K562 (cell line): ENCODE data around the gene TRIM31. TPM values are rescaled to one million over a fixed set of nuclear protein-coding genes. Genes with fewer than 3 reads are reported as not detected.

Experiments used
- ATAC-seq: fragments of 200-7000 bp; cut with Tn5 transposase; 3 replicates; pipeline ENCODE4 v1.9.1; 2020; ENCODE audit warnings: moderate library complexity
- BruUV-seq: library from RNA; stranded (reverse); fragments of 400-500 nt; replicated peaks from 2 replicates; lab custom pipeline; 2021; lab: Mats Ljungman, UMichigan
- CTCF ChIA-PET: fragments of 300-600 bp; formaldehyde crosslinking; extraction: SDS; loops from one replicate; lab custom pipeline; 2021; ENCODE audit warnings: low intra/inter-chr PET ratio; lab: Yijun Ruan, JAX
- POLR2A ChIA-PET: fragments of 300-600, 350-650 bp; sonication (Branson Sonifier 250); formaldehyde crosslinking; extraction: SDS; loops from one replicate; lab custom pipeline; 2021; ENCODE audit warnings: antibody characterized with exemption, inconsistent platforms; lab: Yijun Ruan, JAX
- DNase-seq, 4 experiments: peaks; one replicate each; pipeline versions ENCODE4 v3.0.0 to v3.0.0-alpha.2; 2011 to 2018; ENCODE audit warnings: low spot score in 3 of 4, mixed read lengths in 3 of 4; ENCODE audit errors: extremely low read depth in 1 of 4
- FAIRE-seq: peaks from 2 replicates; lab custom pipeline; 2011; peaks lifted over from hg19 to GRCh38; lab: Jason Lieb, UNC
- H2AFZ ChIP-seq: 2 replicates; pipeline ENCODE4 v1.6.0; 2011; ENCODE audit warnings: low read depth, low read length, control low read depth, inconsistent platforms
- H3K27ac ChIP-seq: fragments of 200-600 bp; 3 replicates; pipeline ENCODE4 v1.8.0; 2011; ENCODE audit warnings: low read depth, mild to moderate bottlenecking, control low read depth, inconsistent platforms, low read length, moderate library complexity, mixed read lengths; ENCODE audit errors: extremely low read depth
- H3K27me3 ChIP-seq, 2 experiments: fragments of 300-600 bp in 1 of 2; 2 replicates in 1 of 2; 3 replicates in 1 of 2; pipeline versions ENCODE4 v1.6.0 to v1.8.0; 2011; ENCODE audit warnings: inconsistent platforms in 2 of 2, low read length in 2 of 2, mild to moderate bottlenecking in 1 of 2, mixed read lengths in 1 of 2, moderate library complexity in 1 of 2; ENCODE audit not compliant: control insufficient read depth in 2 of 2, insufficient read depth in 2 of 2
- H3K36me3 ChIP-seq: fragments of 300-600 bp; 3 replicates; pipeline ENCODE4 v1.8.0; 2011; ENCODE audit warnings: mild to moderate bottlenecking, low read length, inconsistent platforms; ENCODE audit not compliant: control insufficient read depth, insufficient read depth
- H3K4me1 ChIP-seq, 2 experiments: fragments of 200-600 bp in 1 of 2; replicated peaks in 1 of 2; 2 replicates in 1 of 2; 3 replicates in 1 of 2; pipeline versions ENCODE4 v1.5.1 to v1.8.0; 2011; ENCODE audit warnings: inconsistent platforms in 2 of 2, low read length in 2 of 2, mild to moderate bottlenecking in 1 of 2, mixed read lengths in 1 of 2, moderate library complexity in 1 of 2; ENCODE audit not compliant: control insufficient read depth in 2 of 2, insufficient read depth in 2 of 2
- H3K4me2 ChIP-seq: 2 replicates; pipeline ENCODE4 v1.6.1; 2011; ENCODE audit warnings: low read length, control low read depth, inconsistent platforms, mixed read lengths; ENCODE audit not compliant: insufficient read depth
- H3K4me3 ChIP-seq: fragments of 200-600 bp; sonication (generic), shearing (Covaris generic); 2 replicates; pipeline ENCODE4 v1.5.1; 2016; ENCODE audit warnings: control low read depth, inconsistent platforms
- H3K79me2 ChIP-seq: fragments of 200-600 bp; 3 replicates; pipeline ENCODE4 v1.8.0; 2011; ENCODE audit warnings: low read length, inconsistent platforms; ENCODE audit not compliant: control insufficient read depth, insufficient read depth
- H3K9ac ChIP-seq, 2 experiments: 2 replicates each; pipeline versions ENCODE4 v1.6.0 to v1.6.1; 2011; ENCODE audit warnings: low read depth in 2 of 2, low read length in 2 of 2, control low read depth in 1 of 2, inconsistent platforms in 1 of 2, mild to moderate bottlenecking in 1 of 2, mixed read lengths in 1 of 2; ENCODE audit not compliant: insufficient read depth in 1 of 2
- H3K9me1 ChIP-seq: one replicate; pipeline ENCODE4 v1.6.0; 2011; ENCODE audit warnings: inconsistent platforms, mild to moderate bottlenecking, low read length, moderate library complexity; ENCODE audit not compliant: control insufficient read depth, insufficient read depth
- H3K9me3 ChIP-seq: replicated peaks from 2 replicates; pipeline ENCODE4 v1.5.1; 2011; ENCODE audit warnings: low read depth, low read length, inconsistent platforms; ENCODE audit not compliant: control insufficient read depth, insufficient read depth
- H4K20me1 ChIP-seq: replicated peaks from 2 replicates; pipeline ENCODE4 v1.6.1; 2011; ENCODE audit warnings: low read length, inconsistent platforms, mixed read lengths; ENCODE audit not compliant: control insufficient read depth, insufficient read depth
- FOXO4 ChIP-seq: fragments of 450-650 bp; formaldehyde crosslinking; IDR thresholded peaks from 2 replicates; pipeline ENCODE4 v1.4.0; 2020; ENCODE audit warnings: mild to moderate bottlenecking, moderate library complexity
- JUN ChIP-seq, 2 experiments: sonication (generic) in 1 of 2; formaldehyde crosslinking in 1 of 2; IDR thresholded peaks; 2 replicates each; pipeline versions ENCODE4 v1.6.1 to v1.8.0; 2012 to 2022; ENCODE audit warnings: borderline replicate concordance in 2 of 2, mild to moderate bottlenecking in 2 of 2, improper control_type of control experiment in 1 of 2, low read depth in 1 of 2, low read length in 1 of 2, missing genetic modification reagents in 1 of 2
- MCM3 ChIP-seq: fragments of 450-650 bp; IDR thresholded peaks from 2 replicates; pipeline ENCODE4 v1.6.1; 2016
- PRDM10 ChIP-seq: fragments of 450-650 bp; IDR thresholded peaks from 2 replicates; pipeline ENCODE4 v1.6.1; 2018; ENCODE audit not compliant: partially characterized antibody
- ZNF121 ChIP-seq: sonication (generic); formaldehyde crosslinking; conservative IDR thresholded peaks from 2 replicates; pipeline ENCODE4 v1.8.0; 2022; ENCODE audit warnings: missing genetic modification reagents
- WGBS: fragments of 100-300 bp; shearing (Covaris generic); methylation state at CpG from one replicate; pipeline ENCODE4 v1.1.6; 2016; ENCODE audit warnings: low coverage, mixed read lengths; ENCODE audit not compliant: insufficient coverage; ENCODE audit errors: missing lambda C conversion rate; 5-methylcytosine and 5-hydroxymethylcytosine counted together
- in situ Hi-C: fragments of 300-500 bp; cut with MboI; formaldehyde crosslinking; loops from 4 replicates; pipeline ENCODE4 v1.15.0; 2018; ENCODE audit warnings: inconsistent platforms, mixed read lengths
- intact Hi-C: fragments of 100-400 bp; cut with micrococcal nuclease; formaldehyde crosslinking; loops from 2 replicates; pipeline ENCODE4 v1.14.2; 2022
- polyA plus RNA-seq, 8 experiments: library from polyadenylated mRNA; depleted of rRNA in 4 of 8; stranded (reverse) in 5 of 8; unstranded in 3 of 8; fragments of >200 nt; fragmentation: Nextera tagmentation in 2 of 8; fragmentation: Illumina TruSeq in 1 of 8; extraction: Ambion mirVana in 2 of 8; extraction: Trizol in 1 of 8; gene quantifications; 2 replicates each; pipeline versions ENCODE4 v1.2.1 to v1.2.3, GENCODE V29; 2011 to 2014; ENCODE audit warnings: inconsistent platforms in 1 of 8, missing spikeins in 1 of 8
- total RNA-seq, 7 experiments: library from RNA; depleted of rRNA in 6 of 7; stranded (reverse); fragments of >200 nt in 6 of 7; fragmentation: Illumina TruSeq in 2 of 7; extraction: Trizol in 2 of 7; gene quantifications; 2 replicates each; pipeline versions ENCODE4 v1.2.1 to v1.2.3, GENCODE V29; 2011 to 2021; ENCODE audit warnings: low replicate concordance in 1 of 7

The TRIM31 gene
- total and polyA plus RNA-seq, 9 of the 15 experiments (the other 6 are each of a cell fraction or from before 2014, with no cell fraction given), result not detected

- Histone ChIP-seq H3K4me1 (peaks cover 0 to 3% of the 10 kb centered on the region in 2 experiments; a peak in 1 of 5 replicates), H3K9me1 (no peaks in the 10 kb centered on the region)
- POLR2A ChIA-PET, result interaction anchor here (0.9 to 1.2 kb wide), 3 partner anchors 9 to 16 kb away, joined by 3 read pairs; no protein-coding TSS in a partner anchor
- no TSS peak for BruUV-seq
- 0 out of 2 replicates have a peak, but pooled peaks have one; percentile 8 for TF ChIP-seq ZNF121
- TF ChIP-seq MCM3, result 0 out of 2 replicates have a peak, but pooled peaks have one; percentile 9
- TF ChIP-seq PRDM10, result peak; percentile 76
- no peak for TF ChIP-seq JUN (IDR thresholded peaks at IDR 0.05; ENCODE audit: borderline replicate concordance, low read depth, low read length)
- TF ChIP-seq JUN (CRISPR knock-in tag; IDR thresholded peaks at IDR 0.05; ENCODE audit: borderline replicate concordance), result 0 out of 2 replicates have a peak, but pooled peaks have one; percentile 35
- TF ChIP-seq FOXO4 (CRISPR knock-in tag), result no peak
- TF ChIP-seq, all 486 proteins: peak for 4
- Histone ChIP-seq H3K27ac (no peak overlapping the region), H2AFZ (no peak overlapping the region), H3K27me3 (peaks cover 34 to 39% of the 10 kb centered on the region in 2 experiments), H3K36me3 (no peaks in the 10 kb centered on the region), H3K4me3 (no peak overlapping the region), H3K9ac (no peak overlapping the region), H3K4me2 (no peak overlapping the region), H3K9me3 (no peaks in the 10 kb centered on the region), H4K20me1 (no peaks in the 10 kb centered on the region), H3K79me2 (no peaks in the 10 kb centered on the region)
- DNase-seq, result no peak
- no peak; the same call in 2 of the 3 replicates for ATAC-seq
- CTCF ChIA-PET, result no interaction called here
- 10% methylated on average over 27 of the region's 27 CpGs for WGBS
- intact Hi-C loops, result no loop called here
- in situ Hi-C loops, result no loop called here
- FAIRE-seq, result no peak
These were observed 1.5 kb downstream of the TRIM31 start for GRCh38 chr6:30111266-30111856.
